Thymus (tissue), 11 donors: ENCODE results near the gene KDSR. TPM values are rescaled to one million over a fixed set of nuclear protein-coding genes. Genes with fewer than 3 reads are reported as not detected.

ENCODE experiments used
- DNase-seq, 9 donors: peaks; one replicate each; pipeline ENCODE4 v3.0.0-alpha.2; 2013; ENCODE audit warnings: low spot score in 9 of 9, low read depth in 6 of 9, missing footprints in 1 of 9
- H3K27ac ChIP-seq, 2 donors: one replicate each; pipeline ENCODE4 v1.5.1; 2013; ENCODE audit warnings: control low read depth in 1 of 2, low read depth in 1 of 2, low read length in 1 of 2, mild to moderate bottlenecking in 1 of 2, moderate library complexity in 1 of 2
- H3K27me3 ChIP-seq, 2 donors: one replicate each; pipeline ENCODE4 v1.5.1; 2013; ENCODE audit warnings: low read length in 1 of 2; ENCODE audit not compliant: control insufficient read depth in 2 of 2, insufficient read depth in 1 of 2
- H3K36me3 ChIP-seq, 2 donors: one replicate each; pipeline ENCODE4 v1.5.1; 2013; ENCODE audit warnings: low read length in 1 of 2, mild to moderate bottlenecking in 1 of 2, moderate library complexity in 1 of 2; ENCODE audit not compliant: control insufficient read depth in 2 of 2, insufficient read depth in 2 of 2
- H3K4me1 ChIP-seq, 2 donors: one replicate each; pipeline ENCODE4 v1.5.1; 2013; ENCODE audit warnings: low read length in 2 of 2; ENCODE audit not compliant: control insufficient read depth in 2 of 2, insufficient read depth in 2 of 2
- H3K4me3 ChIP-seq, 2 donors: one replicate each; pipeline ENCODE4 v1.5.1; 2013; ENCODE audit warnings: low read length in 2 of 2, control low read depth in 1 of 2, mild to moderate bottlenecking in 1 of 2
- H3K9me3 ChIP-seq, 2 donors: one replicate each; pipeline ENCODE4 v1.5.1; 2013; ENCODE audit warnings: low read length in 1 of 2, mild to moderate bottlenecking in 1 of 2; ENCODE audit not compliant: control insufficient read depth in 2 of 2, insufficient read depth in 1 of 2
- WGBS: extraction: QIAGEN DNeasy Blood & Tissue Kit; methylation state at CpG from one replicate; pipeline ENCODE4 v1.1.7; 2013; 5-methylcytosine and 5-hydroxymethylcytosine counted together
- polyA plus RNA-seq: library from polyadenylated mRNA; stranded (reverse); fragments of 200-250 nt; gene quantifications from one replicate; pipeline ENCODE4 v1.2.3, GENCODE V29; 2013
- total RNA-seq: library from RNA; stranded (reverse); fragments of 120-200 nt; gene quantifications from one replicate; pipeline ENCODE4 v1.2.4, GENCODE V29; 2013
- donor health status: healthy.

Gene KDSR
- total and polyA plus RNA-seq, 2 donors: 12.2 to 28.0 TPM

DNA sequence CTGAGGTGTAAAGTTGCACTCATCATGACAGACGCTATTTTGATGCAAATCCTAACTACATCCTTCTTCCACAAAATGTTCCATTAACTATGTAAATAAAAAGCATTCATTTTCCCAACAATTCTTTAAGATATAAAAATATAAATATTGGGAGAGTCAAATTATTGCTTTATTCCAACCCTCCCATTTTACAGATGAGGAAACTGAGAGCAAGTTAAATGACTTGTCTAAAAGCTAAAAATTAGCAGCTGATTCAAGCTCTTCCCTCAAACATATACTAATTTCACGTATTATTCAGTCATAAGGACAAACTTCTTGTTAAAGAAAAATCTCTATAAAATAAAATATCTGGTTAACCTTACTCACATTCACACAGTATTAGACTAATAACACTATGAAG is 16.8 kb downstream of the KDSR start:
- no peak for DNase-seq
- peaks cover 37 to 59% of the 10 kb centered on the region in 2 donors for H3K36me3 ChIP-seq
- no peak overlapping the region for H3K27ac ChIP-seq
- no peak overlapping the region for H3K4me3 ChIP-seq
- H3K4me1 ChIP-seq: no peaks in the 10 kb centered on the region
- H3K9me3 ChIP-seq: no peaks in the 10 kb centered on the region
- 49% methylated on average over 2 of the region's 2 CpGs for WGBS
- no peaks in the 10 kb centered on the region for H3K27me3 ChIP-seq

DNA sequence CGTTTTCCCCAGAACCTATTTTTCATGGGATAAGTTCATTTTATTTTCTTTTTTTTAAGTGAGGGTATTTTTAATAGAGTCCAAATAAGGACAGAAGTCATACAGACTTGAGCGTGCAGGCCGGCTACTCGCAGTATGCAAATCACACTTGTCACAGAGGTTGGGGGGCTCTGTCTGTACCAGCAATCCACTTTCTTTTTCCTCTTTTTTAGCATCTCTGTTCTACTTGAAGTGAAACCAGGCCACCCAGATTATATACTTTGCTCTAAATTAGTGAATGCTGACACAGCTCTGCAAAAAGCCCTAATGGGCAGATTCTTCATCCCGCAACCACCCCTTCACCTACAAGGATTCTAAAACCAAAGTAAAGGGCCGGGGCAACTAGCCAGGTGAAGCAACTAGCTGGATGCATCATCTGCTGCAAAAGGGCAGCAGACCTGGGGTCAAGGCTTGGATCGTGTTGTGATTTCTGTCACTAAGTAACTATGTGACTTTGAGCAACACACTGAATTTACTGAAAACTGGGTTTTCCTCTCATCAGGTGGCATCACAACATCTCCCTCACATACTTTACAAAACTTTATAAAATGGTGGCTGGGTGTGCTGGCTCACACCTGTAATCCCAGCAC is 18.4 kb downstream of the KDSR start:
- Histone ChIP-seq H3K9me3 (no peaks in the 10 kb centered on the region), H3K27ac (no peak overlapping the region), H3K4me3 (no peak overlapping the region), H3K4me1 (no peaks in the 10 kb centered on the region), H3K36me3 (peaks cover 42 to 56% of the 10 kb centered on the region in 2 donors), H3K27me3 (no peaks in the 10 kb centered on the region)
- WGBS: 97% methylated on average over 7 of the region's 7 CpGs
- no peak for DNase-seq

DNA sequence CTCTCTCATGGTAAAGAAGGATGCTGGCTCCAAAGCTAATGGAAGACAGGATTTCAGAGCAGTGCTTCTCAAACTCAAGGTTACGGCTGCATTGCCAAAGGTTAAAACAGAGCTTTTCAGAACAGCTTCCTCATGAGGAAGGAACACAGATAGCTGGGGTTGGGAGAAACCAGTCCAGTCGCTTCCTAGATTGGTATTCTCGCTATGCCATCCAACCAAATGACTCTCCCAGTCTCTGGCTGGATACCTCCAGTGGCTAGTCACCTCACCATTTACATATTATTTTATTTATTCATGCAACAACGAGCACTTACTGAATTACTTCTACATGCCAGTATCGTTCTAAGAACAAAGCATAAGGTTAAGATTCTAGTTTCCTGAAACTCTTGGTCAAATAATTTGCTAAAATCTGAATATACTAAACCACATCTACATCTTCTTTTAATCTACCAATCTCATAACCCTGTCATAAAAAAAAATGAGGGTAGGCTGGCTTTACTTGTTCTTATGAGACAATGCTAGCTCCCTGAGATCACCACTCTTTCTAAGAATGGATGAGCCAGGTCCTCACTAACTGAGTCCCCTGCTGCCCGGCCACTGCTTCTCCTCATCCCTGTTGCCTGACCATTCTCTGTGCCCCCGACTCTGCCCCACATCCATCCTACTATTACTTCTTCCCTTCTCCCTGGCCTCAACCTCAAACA is 20.4 kb downstream of the KDSR start:
- Histone ChIP-seq H3K9me3 (no peaks in the 10 kb centered on the region), H3K36me3 (peaks cover 40 to 56% of the 10 kb centered on the region in 2 donors), H3K27ac (peak overlapping the region in 1 of 2 donors; percentile 31), H3K4me1 (no peaks in the 10 kb centered on the region), H3K4me3 (no peak overlapping the region), H3K27me3 (no peaks in the 10 kb centered on the region)
- WGBS: 97% methylated on average over 7 of the region's 7 CpGs
- no peak for DNase-seq

DNA sequence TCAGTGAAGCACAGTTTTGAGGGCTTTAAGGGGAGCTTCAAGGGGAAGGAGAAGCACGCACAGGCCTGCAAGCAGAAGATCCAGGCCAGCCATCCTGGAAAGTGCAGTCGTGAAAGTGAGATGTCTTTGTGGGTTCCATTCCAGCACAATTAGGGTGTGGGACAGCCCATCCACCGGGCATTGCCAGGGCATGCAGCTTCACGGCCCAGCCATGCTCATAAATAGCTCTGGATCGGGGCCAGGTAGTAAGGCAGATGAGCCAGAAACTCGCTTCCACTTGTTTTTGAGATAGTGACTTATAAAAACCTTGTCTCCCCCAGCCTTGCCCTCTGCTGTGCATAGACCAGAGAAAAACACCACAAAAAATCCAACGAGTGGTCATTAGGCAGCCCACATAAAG is 21.0 kb downstream of the KDSR start:
- H3K4me1 ChIP-seq: no peaks in the 10 kb centered on the region
- H3K27me3 ChIP-seq: no peaks in the 10 kb centered on the region
- peaks cover 39 to 53% of the 10 kb centered on the region in 2 donors for H3K36me3 ChIP-seq
- no peak for DNase-seq
- no peaks in the 10 kb centered on the region for H3K9me3 ChIP-seq
- H3K4me3 ChIP-seq: no peak overlapping the region
- WGBS: 90% methylated on average over 7 of the region's 7 CpGs
- H3K27ac ChIP-seq: peak overlapping the region in 1 of 2 donors; percentile 31

DNA sequence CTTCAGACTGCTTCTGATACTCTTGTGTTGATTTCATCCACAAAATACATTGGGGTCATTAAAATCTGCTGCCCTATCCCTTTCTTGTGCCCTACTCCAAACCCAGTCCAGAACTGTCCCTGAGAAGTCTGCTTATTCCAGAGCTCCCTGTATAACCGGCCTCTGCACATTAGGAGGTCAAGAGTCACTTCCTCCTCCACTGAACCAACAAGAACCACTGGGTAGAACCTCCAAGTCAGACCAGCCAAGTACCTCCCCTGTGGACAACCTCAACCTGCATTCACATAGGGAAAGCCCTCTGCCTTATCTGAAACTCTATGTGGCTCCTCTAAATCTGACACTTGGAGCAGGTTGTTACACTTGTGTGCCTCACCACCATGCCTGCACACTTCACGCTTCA is 22.1 kb downstream of the KDSR start:
- Histone ChIP-seq H3K27ac (no peak overlapping the region), H3K4me3 (no peak overlapping the region), H3K9me3 (no peaks in the 10 kb centered on the region), H3K36me3 (peaks cover 38 to 49% of the 10 kb centered on the region in 2 donors), H3K27me3 (no peaks in the 10 kb centered on the region), H3K4me1 (no peaks in the 10 kb centered on the region)
- 100% methylated on average over 2 of the region's 2 CpGs for WGBS
- DNase-seq: no peak

DNA sequence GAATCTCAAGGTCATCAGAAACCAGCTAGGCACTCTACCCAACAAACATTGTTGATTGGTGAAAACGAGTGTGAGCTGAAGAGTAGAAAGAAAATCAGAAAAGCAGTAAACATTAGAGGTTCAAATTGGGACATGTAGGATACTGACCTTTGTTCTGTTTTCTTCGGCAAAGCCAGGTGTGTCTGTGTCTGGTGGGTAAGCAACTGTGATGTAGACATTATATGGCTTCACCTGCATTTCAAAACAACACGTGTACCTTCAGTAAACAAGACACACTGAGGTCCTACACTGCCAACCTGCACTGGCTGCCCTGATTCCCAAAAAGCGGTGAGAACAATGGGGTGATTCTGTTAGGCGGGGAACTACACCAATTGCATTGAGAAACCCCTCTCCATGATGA is 22.7 kb downstream of the KDSR start:
- Histone ChIP-seq H3K9me3 (no peaks in the 10 kb centered on the region), H3K27me3 (no peaks in the 10 kb centered on the region), H3K4me1 (no peaks in the 10 kb centered on the region), H3K36me3 (peaks cover 32 to 45% of the 10 kb centered on the region in 2 donors), H3K27ac (no peak overlapping the region), H3K4me3 (no peak overlapping the region)
- 98% methylated on average over 5 of the region's 5 CpGs for WGBS
- DNase-seq: no peak

DNA sequence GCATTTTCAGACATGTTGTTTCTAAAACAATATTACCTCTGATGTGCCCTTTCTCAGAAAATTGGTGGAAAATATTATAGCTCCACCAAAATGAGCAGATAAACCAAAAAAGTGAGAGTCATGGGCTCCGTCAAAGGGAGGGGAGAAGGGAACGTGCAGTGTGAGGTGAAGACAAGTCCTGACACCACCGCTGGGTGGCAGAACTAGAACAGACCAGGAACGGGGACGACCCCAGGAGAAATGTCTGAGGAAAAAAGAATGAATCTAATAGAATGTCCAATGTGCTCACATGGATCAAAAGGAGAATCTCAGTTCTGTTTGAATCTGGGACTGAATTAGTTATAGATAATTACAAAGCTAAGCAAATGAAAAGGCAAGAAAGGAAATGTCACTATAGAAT is 24.8 kb downstream of the KDSR start:
- Histone ChIP-seq H3K27me3 (no peaks in the 10 kb centered on the region), H3K4me1 (no peaks in the 10 kb centered on the region), H3K9me3 (no peaks in the 10 kb centered on the region), H3K4me3 (no peak overlapping the region), H3K27ac (no peak overlapping the region), H3K36me3 (peaks cover 35 to 47% of the 10 kb centered on the region in 2 donors)
- 62% methylated on average over 5 of the region's 5 CpGs for WGBS
- DNase-seq: peak in 2 of 9 donors; percentile 51 to 57

DNA sequence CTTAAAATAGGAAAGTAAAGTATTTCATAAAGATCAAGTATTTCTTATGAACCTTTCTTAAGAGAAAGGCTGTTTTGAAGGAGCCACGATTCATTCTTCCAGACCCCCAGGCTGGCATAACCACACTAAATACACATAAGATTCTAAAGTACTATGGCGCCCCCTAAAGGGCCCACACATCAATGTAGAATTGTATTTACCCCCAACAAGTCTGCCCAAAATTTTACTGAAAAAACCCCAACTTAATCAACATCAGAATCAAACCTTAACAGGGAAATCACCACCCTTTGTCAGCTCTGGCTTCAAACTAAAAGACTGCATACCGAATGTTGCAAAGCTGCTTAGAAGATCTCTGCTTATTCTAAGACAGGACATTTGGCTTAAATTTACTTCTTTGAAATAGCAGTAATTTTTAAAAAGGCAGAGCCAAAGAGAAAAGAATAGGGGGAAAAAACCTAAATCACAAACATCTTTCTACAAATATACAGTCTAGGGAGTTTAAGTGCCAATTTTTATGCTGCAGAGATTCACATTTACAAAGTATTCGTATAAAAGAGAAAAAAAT is 27.0 kb downstream of the KDSR start:
- Histone ChIP-seq H3K27me3 (no peaks in the 10 kb centered on the region), H3K36me3 (peaks cover 27 to 48% of the 10 kb centered on the region in 2 donors), H3K27ac (no peak overlapping the region), H3K4me3 (no peak overlapping the region), H3K9me3 (no peaks in the 10 kb centered on the region), H3K4me1 (no peaks in the 10 kb centered on the region)
- 44% methylated on average over 4 of the region's 4 CpGs for WGBS
- peak in 4 of 9 donors; percentile 47 to 78 (median 66) for DNase-seq

DNA sequence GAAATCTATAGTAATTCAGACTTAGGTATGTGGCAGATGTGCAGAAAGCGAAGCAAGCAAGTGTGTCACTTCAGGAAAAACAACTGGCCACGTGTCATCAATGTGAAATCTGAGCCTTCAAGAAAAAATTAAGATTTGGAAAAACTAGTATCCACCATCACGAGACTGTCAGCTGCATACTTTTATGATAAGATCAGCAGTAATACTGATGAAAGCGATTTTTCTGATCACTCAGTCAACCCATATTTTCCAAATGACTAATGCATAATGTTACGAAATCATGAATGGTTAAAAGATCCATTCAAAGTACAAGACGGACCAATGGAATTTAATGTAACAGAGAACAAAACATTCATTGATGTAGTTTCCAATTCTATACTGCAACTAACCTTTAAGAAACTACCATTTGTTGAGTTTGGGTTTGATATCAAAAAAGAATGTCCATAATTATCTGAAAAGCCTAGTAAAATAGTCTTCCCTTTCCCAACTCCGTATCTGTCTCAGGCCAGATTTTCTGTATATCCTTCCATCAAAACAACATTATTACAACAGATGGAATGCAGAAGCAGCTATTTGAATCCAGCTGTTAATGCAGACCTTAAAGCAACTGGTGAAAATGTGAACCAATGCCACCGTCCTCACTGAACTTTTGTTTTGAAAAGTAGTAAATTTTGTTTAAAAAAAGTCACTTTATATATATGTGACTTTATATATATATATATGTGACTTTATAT is 30.5 kb downstream of the KDSR start:
- no peak overlapping the region for H3K4me3 ChIP-seq
- H3K27ac ChIP-seq: no peak overlapping the region
- H3K36me3 ChIP-seq: peaks cover 11 to 48% of the 10 kb centered on the region in 2 donors
- WGBS: 81% methylated on average over 8 of the region's 8 CpGs
- H3K9me3 ChIP-seq: no peaks in the 10 kb centered on the region
- H3K27me3 ChIP-seq: no peaks in the 10 kb centered on the region
- no peaks in the 10 kb centered on the region for H3K4me1 ChIP-seq
- no peak for DNase-seq
